GM19099 (cell line): ENCODE data around the gene KRT76.

Experiments used
- POLR2A ChIP-seq: IDR thresholded peaks from 3 replicates; pipeline ENCODE4 v1.6.1; 2011; ENCODE audit warnings: low read depth; ENCODE audit not compliant: insufficient read length; ENCODE audit errors: extremely low read depth

Gene KRT76

GRCh38 chr12:52782502-52782901 is 5.4 kb upstream of the KRT76 start:
- TF ChIP-seq POLR2A: no peak

- no peak for TF ChIP-seq POLR2A
Measured at GRCh38 chr12:52781399-52782082, 4.4 kb upstream of the KRT76 start.

GRCh38 chr12:52779914-52780313 is 2.8 kb upstream of the KRT76 start:
- no peak for TF ChIP-seq POLR2A

GRCh38 chr12:52778833-52779232 is 1.7 kb upstream of the KRT76 start:
- TF ChIP-seq POLR2A: no peak

- TF ChIP-seq POLR2A: no peak
Measured at GRCh38 chr12:52777566-52777965, 421 bp upstream of the KRT76 start.

- TF ChIP-seq POLR2A: no peak
Measured at GRCh38 chr12:52776435-52776834, 710 bp downstream of the KRT76 start.

- no peak for TF ChIP-seq POLR2A
Measured at GRCh38 chr12:52774629-52775250, 2.4 kb downstream of the KRT76 start.

GRCh38 chr12:52772772-52773171 is 4.4 kb downstream of the KRT76 start:
- TF ChIP-seq POLR2A: no peak

GRCh38 chr12:52772188-52772587 is 5.0 kb downstream of the KRT76 start:
- TF ChIP-seq POLR2A: no peak

- no peak for TF ChIP-seq POLR2A
Measured at GRCh38 chr12:52771505-52771904, 5.6 kb downstream of the KRT76 start.

- TF ChIP-seq POLR2A: no peak
Measured at GRCh38 chr12:52771088-52771487, 6.1 kb downstream of the KRT76 start.

- no peak for TF ChIP-seq POLR2A
Measured at GRCh38 chr12:52769946-52770345, 7.2 kb downstream of the KRT76 start.

- no peak for TF ChIP-seq POLR2A
Measured at GRCh38 chr12:52769354-52769753, 7.8 kb downstream of the KRT76 start.

GRCh38 chr12:52768479-52769200 is 8.5 kb downstream of the KRT76 start:
- TF ChIP-seq POLR2A: no peak

GRCh38 chr12:52767427-52767826 is 9.7 kb downstream of the KRT76 start:
- TF ChIP-seq POLR2A: no peak

GRCh38 chr12:52767020-52767379 is 10.1 kb downstream of the KRT76 start:
- TF ChIP-seq POLR2A: no peak
